Lung (tissue), 12 donors: ENCODE results near the gene RAD18. TPM values are rescaled to one million over a fixed set of nuclear protein-coding genes. Genes with fewer than 3 reads are reported as not detected.

ENCODE experiments used
- ATAC-seq: fragments of 200-7000 bp; cut with Tn5 transposase; one replicate; pipeline ENCODE4 v1.9.1; 2020; ENCODE audit warnings: moderate number of reproducible peaks; ENCODE audit not compliant: insufficient read depth, low FRiP score
- DNase-seq, 3 donors: peaks; one replicate each; pipeline ENCODE4 v3.0.0-alpha.2; 2013 to 2017
- H3K27ac ChIP-seq, 2 donors: one replicate each; pipeline ENCODE4 v1.5.1; 2013; ENCODE audit warnings: mild to moderate bottlenecking in 2 of 2, moderate library complexity in 2 of 2, control low read depth in 1 of 2, inconsistent platforms in 1 of 2, low read depth in 1 of 2, low read length in 1 of 2
- H3K27me3 ChIP-seq, 3 donors: one replicate each; pipeline ENCODE4 v1.5.1; 2013; ENCODE audit warnings: low read length in 2 of 3; ENCODE audit not compliant: control insufficient read depth in 3 of 3, insufficient read depth in 3 of 3
- H3K36me3 ChIP-seq, 4 donors: one replicate each; pipeline ENCODE4 v1.5.1; 2013; ENCODE audit warnings: low read length in 4 of 4, mild to moderate bottlenecking in 1 of 4, moderate library complexity in 1 of 4; ENCODE audit not compliant: control insufficient read depth in 4 of 4, insufficient read depth in 4 of 4
- H3K4me1 ChIP-seq, 5 donors: one replicate each; pipeline ENCODE4 v1.5.1; 2013; ENCODE audit warnings: low read length in 5 of 5, mild to moderate bottlenecking in 2 of 5, moderate library complexity in 1 of 5; ENCODE audit not compliant: control insufficient read depth in 5 of 5, insufficient read depth in 5 of 5
- H3K4me3 ChIP-seq: one replicate; pipeline ENCODE4 v1.5.1; 2013; ENCODE audit warnings: mild to moderate bottlenecking, control low read depth, moderate library complexity
- H3K9ac ChIP-seq, 2 donors: one replicate each; pipeline ENCODE4 v1.5.1; 2013; ENCODE audit warnings: low read length in 2 of 2, control low read depth in 1 of 2; ENCODE audit not compliant: insufficient read depth in 1 of 2
- H3K9me3 ChIP-seq, 4 donors: one replicate each; pipeline ENCODE4 v1.5.1; 2013; ENCODE audit warnings: low read length in 3 of 4, mild to moderate bottlenecking in 1 of 4, moderate library complexity in 1 of 4; ENCODE audit not compliant: control insufficient read depth in 4 of 4, insufficient read depth in 3 of 4
- WGBS, 2 donors: extraction: QIAGEN DNeasy Blood & Tissue Kit; methylation state at CpG; one replicate each; pipeline ENCODE4 v1.1.7; 2013; 5-methylcytosine and 5-hydroxymethylcytosine counted together
- polyA plus RNA-seq, 2 donors: library from polyadenylated mRNA; stranded (reverse); fragments of 200-250 nt; gene quantifications; one replicate each; pipeline ENCODE4 v1.2.1, GENCODE V29; 2013
- total RNA-seq, 2 donors: library from RNA; depleted of rRNA in 1 of 2; stranded (reverse); fragments of >200 nt in 1 of 2; gene quantifications; one replicate each; pipeline ENCODE4 v1.2.1, GENCODE V29; 2014 to 2021
- TF ChIP-seq, protein P1 (sequence below): IDR thresholded peaks from 2 replicates; pipeline ENCODE4 v1.5.1; 2012; ENCODE audit warnings: mild to moderate bottlenecking; ENCODE audit errors: control extremely low read depth, extremely low read depth
- donor health status: control.
- donor health status: control.
- donor health status: Bipolar disorder and iron deficiency.
- donor health status: healthy.
- donor health status: DM: yes; HTN: yes; CAD: no.

RAD18 gene
- total and polyA plus RNA-seq, 4 donors: 2.1 to 23.6 (median 6.3) TPM

DNA sequence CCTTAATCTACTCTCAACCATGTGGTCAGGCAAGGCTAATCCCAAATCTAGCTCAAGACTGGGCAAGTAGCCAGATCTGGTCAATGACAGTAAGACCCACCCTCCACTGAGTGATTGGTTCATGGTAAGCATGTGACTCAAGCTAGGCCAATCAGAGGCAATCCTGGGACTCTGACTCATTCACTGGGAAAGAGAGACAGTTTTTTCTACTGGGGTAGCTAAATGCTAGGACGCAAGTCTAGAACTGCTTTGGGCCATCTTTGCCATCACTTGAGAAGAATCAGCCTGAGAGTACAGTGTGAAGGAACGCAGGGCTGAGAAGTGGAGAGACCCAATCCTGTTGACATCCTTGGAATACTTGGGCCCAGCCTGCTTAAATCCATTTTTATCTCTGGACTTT, 9.4 kb upstream of the RAD18 start:
- H3K4me1 ChIP-seq: no peaks in the 10 kb centered on the region
- 96 to 97% methylated on average over 2 of the region's 2 CpGs for WGBS, 2 donors
- H3K27me3 ChIP-seq: peaks cover 0 to 3% (median 0%) of the 10 kb centered on the region in 3 donors
- TF ChIP-seq, protein P1, sequence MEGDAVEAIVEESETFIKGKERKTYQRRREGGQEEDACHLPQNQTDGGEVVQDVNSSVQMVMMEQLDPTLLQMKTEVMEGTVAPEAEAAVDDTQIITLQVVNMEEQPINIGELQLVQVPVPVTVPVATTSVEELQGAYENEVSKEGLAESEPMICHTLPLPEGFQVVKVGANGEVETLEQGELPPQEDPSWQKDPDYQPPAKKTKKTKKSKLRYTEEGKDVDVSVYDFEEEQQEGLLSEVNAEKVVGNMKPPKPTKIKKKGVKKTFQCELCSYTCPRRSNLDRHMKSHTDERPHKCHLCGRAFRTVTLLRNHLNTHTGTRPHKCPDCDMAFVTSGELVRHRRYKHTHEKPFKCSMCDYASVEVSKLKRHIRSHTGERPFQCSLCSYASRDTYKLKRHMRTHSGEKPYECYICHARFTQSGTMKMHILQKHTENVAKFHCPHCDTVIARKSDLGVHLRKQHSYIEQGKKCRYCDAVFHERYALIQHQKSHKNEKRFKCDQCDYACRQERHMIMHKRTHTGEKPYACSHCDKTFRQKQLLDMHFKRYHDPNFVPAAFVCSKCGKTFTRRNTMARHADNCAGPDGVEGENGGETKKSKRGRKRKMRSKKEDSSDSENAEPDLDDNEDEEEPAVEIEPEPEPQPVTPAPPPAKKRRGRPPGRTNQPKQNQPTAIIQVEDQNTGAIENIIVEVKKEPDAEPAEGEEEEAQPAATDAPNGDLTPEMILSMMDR: no peak
- H3K36me3 ChIP-seq: no peaks in the 10 kb centered on the region
- DNase-seq (no peak), ATAC-seq (no peak)
- no peak overlapping the region for H3K4me3 ChIP-seq
- no peaks in the 10 kb centered on the region for H3K9me3 ChIP-seq
- H3K9ac ChIP-seq: no peak overlapping the region
- H3K27ac ChIP-seq: no peak overlapping the region

DNA sequence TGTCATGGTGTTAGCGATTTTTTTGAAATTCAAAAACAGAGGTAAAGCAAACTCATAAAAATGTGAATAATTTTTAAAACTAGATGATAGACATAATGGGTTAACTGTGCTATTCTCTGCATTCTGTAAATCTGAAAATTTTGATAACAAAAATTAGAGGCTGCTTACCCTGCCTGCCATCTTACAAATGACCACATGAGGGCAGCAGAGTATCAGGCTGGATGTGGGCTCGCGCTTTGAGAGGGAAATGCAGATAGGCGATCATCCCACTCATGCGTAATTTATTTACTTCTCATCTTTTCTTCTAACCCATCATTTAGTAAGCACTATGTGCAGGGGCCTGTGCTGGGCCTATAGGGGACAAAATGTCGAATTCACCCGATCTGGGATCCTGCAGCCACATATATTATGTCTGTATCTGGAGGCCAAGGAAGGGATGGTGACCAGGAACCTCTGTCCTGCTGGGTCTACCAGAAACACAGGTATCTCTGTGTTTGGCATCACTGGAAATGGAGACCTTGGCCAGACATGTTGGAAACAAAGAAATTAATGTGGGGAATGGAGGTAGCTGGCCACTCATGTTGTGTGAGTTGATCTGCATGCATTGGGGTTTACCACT, 7.8 kb upstream of the RAD18 start:
- 0 to 1% methylated on average over 7 of the region's 7 CpGs for WGBS, 2 donors
- Histone ChIP-seq H3K4me3 (no peak overlapping the region), H3K9me3 (no peaks in the 10 kb centered on the region), H3K36me3 (no peaks in the 10 kb centered on the region), H3K4me1 (no peaks in the 10 kb centered on the region), H3K27ac (no peak overlapping the region), H3K27me3 (peaks cover 0 to 3% (median 0%) of the 10 kb centered on the region in 3 donors), H3K9ac (no peak overlapping the region)
- ATAC-seq (peak; percentile 92), DNase-seq (peak; percentile 75 to 84 (median 82))
- TF ChIP-seq, protein P1: peak; percentile 97

GRCh38 chr3:8969241-8969640, 6.0 kb upstream of the RAD18 start:
- 68 to 80% methylated on average over 4 of the region's 4 CpGs for WGBS, 2 donors
- Histone ChIP-seq H3K9ac (no peak overlapping the region), H3K36me3 (no peaks in the 10 kb centered on the region), H3K27me3 (peaks cover 0 to 3% (median 0%) of the 10 kb centered on the region in 3 donors), H3K9me3 (no peaks in the 10 kb centered on the region), H3K4me3 (no peak overlapping the region), H3K27ac (no peak overlapping the region), H3K4me1 (no peaks in the 10 kb centered on the region)
- ATAC-seq: no peak
- TF ChIP-seq, protein P1: no peak
- DNase-seq: no peak
